OCI-LY1 (cell line): ENCODE measurements around the gene IL17F.
"Not testable (repeated sequence)": the region's sequence is repeated elsewhere in the genome, so short reads cannot be mapped to it uniquely, and the experiment has no call there.

Experiments used
- H2AFZ ChIP-seq: fragments of 200-600 bp; sonication (generic), shearing (Covaris generic); 2 replicates; pipeline ENCODE4 v1.6.0; 2014; ENCODE audit warnings: antibody characterized with exemption, mild to moderate bottlenecking, low read length
- H3F3A ChIP-seq: fragments of 200-600 bp; sonication (generic), shearing (Covaris generic); 2 replicates; pipeline ENCODE4 v1.6.0; 2014; ENCODE audit warnings: mild to moderate bottlenecking, antibody characterized with exemption, low read length, moderate library complexity; ENCODE audit not compliant: insufficient read depth
- H3K27ac ChIP-seq: fragments of 200-600 bp; sonication (generic); 2 replicates; pipeline ENCODE4 v1.5.1; 2014; ENCODE audit warnings: low read length, mixed run types, mild to moderate bottlenecking, low read depth; ENCODE audit not compliant: poor library complexity, severe bottlenecking
- H3K27me3 ChIP-seq: fragments of 200-600 bp; sonication (generic); 2 replicates; pipeline ENCODE4 v1.6.0; 2014; ENCODE audit warnings: antibody characterized with exemption, mild to moderate bottlenecking, low read length, moderate library complexity; ENCODE audit not compliant: insufficient read depth
- H3K36me3 ChIP-seq: fragments of 200-600 bp; sonication (generic); 2 replicates; pipeline ENCODE4 v1.6.1; 2014; ENCODE audit warnings: mild to moderate bottlenecking, antibody characterized with exemption, low read length, moderate library complexity, mixed read lengths; ENCODE audit not compliant: insufficient read depth
- H3K4me1 ChIP-seq: fragments of 200-600 bp; sonication (generic); 2 replicates; pipeline ENCODE4 v1.5.1; 2014; ENCODE audit warnings: mild to moderate bottlenecking, low read length, moderate library complexity; ENCODE audit not compliant: insufficient read depth, severe bottlenecking
- H3K4me2 ChIP-seq: fragments of 200-600 bp; sonication (generic), shearing (Covaris generic); 2 replicates; pipeline ENCODE4 v1.6.1; 2014; ENCODE audit warnings: low read length
- H3K4me3 ChIP-seq: fragments of 200-600 bp; sonication (generic); 2 replicates; pipeline ENCODE4 v1.5.1; 2014; ENCODE audit warnings: low read length, low read depth, mild to moderate bottlenecking, mixed read lengths; ENCODE audit not compliant: poor library complexity, severe bottlenecking
- H3K79me2 ChIP-seq: fragments of 200-600 bp; shearing (Covaris generic); 2 replicates; pipeline ENCODE4 v1.6.1; 2016; ENCODE audit warnings: mixed run types, low read length, mixed read lengths; ENCODE audit not compliant: insufficient read depth
- H3K9ac ChIP-seq: fragments of 200-600 bp; sonication (generic), shearing (Covaris generic); 2 replicates; pipeline ENCODE4 v1.6.1; 2014; ENCODE audit warnings: mild to moderate bottlenecking, low read length, mixed read lengths
- H3K9me2 ChIP-seq: fragments of 200-600 bp; sonication (generic), shearing (Covaris generic); 2 replicates; pipeline ENCODE4 v1.6.1; 2014; ENCODE audit warnings: low read depth, mild to moderate bottlenecking, low read length, mixed read lengths
- H3K9me3 ChIP-seq: fragments of 200-600 bp; shearing (Covaris generic); 2 replicates; pipeline ENCODE4 v1.6.1; 2014; ENCODE audit warnings: low read length, mixed read lengths
- H4K20me1 ChIP-seq: fragments of 200-600 bp; sonication (generic), shearing (Covaris generic); 2 replicates; pipeline ENCODE4 v1.6.0; 2016; ENCODE audit warnings: mild to moderate bottlenecking, low read length; ENCODE audit not compliant: insufficient read depth
- EZH2 ChIP-seq: fragments of 200-600 bp; sonication (generic), shearing (Covaris generic); IDR thresholded peaks from 2 replicates; pipeline ENCODE4 v1.8.0; 2017; ENCODE audit warnings: borderline replicate concordance, mixed run types, mild to moderate bottlenecking, antibody characterized with exemption, low read length, moderate library complexity, mixed read lengths
- TF ChIP-seq, protein P1 (sequence below): fragments of 200-600 bp; sonication (generic), shearing (Covaris generic); IDR thresholded peaks from 2 replicates; pipeline ENCODE4 v1.5.1; 2017; ENCODE audit warnings: mild to moderate bottlenecking, antibody characterized with exemption, low read length, moderate library complexity, mixed read lengths

IL17F gene

DNA sequence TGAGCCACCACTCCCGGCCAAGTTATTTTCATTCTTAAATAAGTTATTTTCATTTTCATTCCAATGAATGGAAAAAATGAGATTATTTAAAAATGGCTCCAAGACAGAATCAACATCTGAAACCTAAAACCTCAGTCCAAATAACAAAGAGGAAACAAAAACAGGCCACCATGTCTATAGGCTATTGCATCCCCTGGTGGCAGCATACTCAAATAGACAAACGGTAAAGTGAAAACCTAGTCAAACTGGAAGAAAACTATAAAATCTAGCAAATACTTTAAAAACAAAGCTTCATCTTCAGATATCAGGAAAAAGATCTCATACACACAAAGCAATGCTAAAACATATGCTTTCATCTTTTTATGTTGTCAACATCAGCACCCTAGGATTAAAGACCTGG, 37.2 kb downstream of the IL17F start:
- no peaks in the 10 kb centered on the region for H3K27me3 ChIP-seq
- TF ChIP-seq EZH2 = no peak
- TF ChIP-seq, protein P1, sequence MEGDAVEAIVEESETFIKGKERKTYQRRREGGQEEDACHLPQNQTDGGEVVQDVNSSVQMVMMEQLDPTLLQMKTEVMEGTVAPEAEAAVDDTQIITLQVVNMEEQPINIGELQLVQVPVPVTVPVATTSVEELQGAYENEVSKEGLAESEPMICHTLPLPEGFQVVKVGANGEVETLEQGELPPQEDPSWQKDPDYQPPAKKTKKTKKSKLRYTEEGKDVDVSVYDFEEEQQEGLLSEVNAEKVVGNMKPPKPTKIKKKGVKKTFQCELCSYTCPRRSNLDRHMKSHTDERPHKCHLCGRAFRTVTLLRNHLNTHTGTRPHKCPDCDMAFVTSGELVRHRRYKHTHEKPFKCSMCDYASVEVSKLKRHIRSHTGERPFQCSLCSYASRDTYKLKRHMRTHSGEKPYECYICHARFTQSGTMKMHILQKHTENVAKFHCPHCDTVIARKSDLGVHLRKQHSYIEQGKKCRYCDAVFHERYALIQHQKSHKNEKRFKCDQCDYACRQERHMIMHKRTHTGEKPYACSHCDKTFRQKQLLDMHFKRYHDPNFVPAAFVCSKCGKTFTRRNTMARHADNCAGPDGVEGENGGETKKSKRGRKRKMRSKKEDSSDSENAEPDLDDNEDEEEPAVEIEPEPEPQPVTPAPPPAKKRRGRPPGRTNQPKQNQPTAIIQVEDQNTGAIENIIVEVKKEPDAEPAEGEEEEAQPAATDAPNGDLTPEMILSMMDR = no peak; the same call in 1 of the 2 replicates
- H3K9ac ChIP-seq = no peak overlapping the region
- no peak overlapping the region for H3K4me3 ChIP-seq
- H4K20me1 ChIP-seq = no peaks in the 10 kb centered on the region
- no peaks in the 10 kb centered on the region for H3K9me3 ChIP-seq
- no peaks in the 10 kb centered on the region for H3F3A ChIP-seq
- no peak overlapping the region for H3K4me2 ChIP-seq
- no peaks in the 10 kb centered on the region for H3K79me2 ChIP-seq
- H3K36me3 ChIP-seq = no peaks in the 10 kb centered on the region
- H3K4me1 ChIP-seq = no peaks in the 10 kb centered on the region
- no peak overlapping the region for H2AFZ ChIP-seq
- H3K9me2 ChIP-seq = no peaks in the 10 kb centered on the region
- H3K27ac ChIP-seq = no peak overlapping the region

GRCh38 chr6:52201493-52201892, 42.8 kb downstream of the IL17F start:
- Histone ChIP-seq H3K27me3 (no peaks in the 10 kb centered on the region), H3K9ac (no peak overlapping the region), H4K20me1 (no peaks in the 10 kb centered on the region), H3K9me2 (no peaks in the 10 kb centered on the region), H2AFZ (no peak overlapping the region), H3K4me2 (no peak overlapping the region), H3K27ac (no peak overlapping the region), H3K9me3 (no peaks in the 10 kb centered on the region), H3F3A (no peaks in the 10 kb centered on the region), H3K4me1 (no peaks in the 10 kb centered on the region), H3K79me2 (no peaks in the 10 kb centered on the region), H3K36me3 (no peaks in the 10 kb centered on the region), H3K4me3 (no peak overlapping the region)
- TF ChIP-seq, protein P1 = no peak
- no peak for TF ChIP-seq EZH2

DNA sequence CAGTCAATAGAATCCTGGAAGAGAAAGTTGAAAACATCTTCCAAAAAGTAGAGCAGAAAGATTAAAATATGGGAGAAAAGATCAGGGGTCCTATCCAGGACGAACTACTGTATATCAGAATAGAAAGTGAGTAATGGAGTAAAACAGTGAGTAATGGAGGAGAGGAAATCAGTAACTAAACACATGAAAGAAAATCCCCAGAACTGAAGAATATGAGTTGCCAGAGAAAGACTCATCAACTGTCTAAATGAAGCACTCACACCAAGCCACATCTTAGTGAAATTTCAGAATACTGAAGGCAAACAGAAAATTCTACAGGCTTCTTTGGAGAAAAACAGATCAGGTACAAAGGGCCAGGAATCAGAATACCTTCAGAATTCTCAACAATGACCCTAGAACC, 43.3 kb downstream of the IL17F start:
- Histone ChIP-seq H3K4me2 (no peak overlapping the region), H3K4me1 (no peaks in the 10 kb centered on the region), H3K79me2 (no peaks in the 10 kb centered on the region), H3K36me3 (no peaks in the 10 kb centered on the region), H2AFZ (no peak overlapping the region), H3K27me3 (no peaks in the 10 kb centered on the region), H3K27ac (no peak overlapping the region), H3K9ac (no peak overlapping the region), H4K20me1 (no peaks in the 10 kb centered on the region), H3F3A (no peaks in the 10 kb centered on the region), H3K9me3 (no peaks in the 10 kb centered on the region), H3K4me3 (no peak overlapping the region), H3K9me2 (no peaks in the 10 kb centered on the region)
- TF ChIP-seq, protein P1 = no peak
- no peak for TF ChIP-seq EZH2

GRCh38 chr6:52200088-52200487, 44.2 kb downstream of the IL17F start:
- H3K79me2 ChIP-seq, H3K9me3 ChIP-seq, H3K4me2 ChIP-seq, H3K4me3 ChIP-seq, H3F3A ChIP-seq, H3K27ac ChIP-seq, H3K27me3 ChIP-seq, H3K9me2 ChIP-seq, H4K20me1 ChIP-seq, H3K9ac ChIP-seq, H2AFZ ChIP-seq, H3K36me3 ChIP-seq, H3K4me1 ChIP-seq: not testable (repeated sequence)
